HS-5 (cell line): ENCODE measurements around the gene EDA.

ENCODE experiments used
- DNase-seq: peaks from one replicate; pipeline ENCODE4 v3.0.0-alpha.2; 2012; ENCODE audit warnings: low read depth

EDA gene

DNA sequence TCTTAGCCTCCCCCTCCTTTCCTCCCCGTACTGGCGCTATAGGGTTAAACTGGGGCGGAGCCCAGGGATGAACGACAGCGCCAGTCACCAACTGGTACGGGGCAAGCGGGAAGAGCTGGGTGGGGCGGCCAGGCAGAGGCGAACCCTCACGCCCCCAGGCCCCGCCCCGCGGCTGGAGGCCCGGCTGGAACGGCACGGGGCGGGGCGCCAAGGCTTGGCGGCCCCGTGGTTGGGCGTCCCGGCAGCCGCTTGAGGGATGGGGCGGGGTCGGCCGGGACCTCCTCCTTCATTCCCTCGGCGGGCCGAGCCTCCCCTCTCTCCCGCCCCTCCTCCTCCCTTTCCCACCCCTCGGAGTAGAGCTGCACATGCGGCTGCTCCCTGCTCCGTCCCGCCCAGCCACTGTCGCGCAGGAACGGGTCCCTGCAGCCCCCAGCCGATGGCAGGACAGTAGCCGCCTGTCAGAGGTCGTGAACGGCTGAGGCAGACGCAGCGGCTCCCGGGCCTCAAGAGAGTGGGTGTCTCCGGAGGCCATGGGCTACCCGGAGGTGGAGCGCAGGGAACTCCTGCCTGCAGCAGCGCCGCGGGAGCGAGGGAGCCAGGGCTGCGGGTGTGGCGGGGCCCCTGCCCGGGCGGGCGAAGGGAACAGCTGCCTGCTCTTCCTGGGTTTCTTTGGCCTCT is at the start of gene EDA:
Gene EDA (plus strand): TSS at position 335 of the 678 bp plus-strand sequence.
- peak; percentile 10 for DNase-seq

DNA sequence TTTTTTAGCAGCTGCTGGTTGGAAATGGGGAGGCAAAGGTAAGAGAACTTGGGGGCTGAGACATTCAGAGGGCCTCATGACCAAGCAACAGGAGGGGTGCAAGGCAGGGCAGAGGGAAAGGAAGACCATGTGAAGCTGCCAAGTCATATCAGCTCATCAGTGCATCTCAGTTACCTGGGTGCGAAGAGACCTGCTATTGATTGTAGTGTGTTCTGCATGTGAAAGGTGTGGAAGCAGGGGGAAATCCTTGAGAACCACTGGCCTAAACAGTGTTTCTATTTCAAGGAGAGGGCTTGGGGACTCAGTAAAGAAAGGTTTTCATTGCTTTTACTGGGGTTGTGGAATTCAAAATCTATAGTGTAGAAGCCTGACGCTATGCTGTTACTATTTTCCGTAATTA is 47.1 kb upstream of the EDA start:
- no peak for DNase-seq

DNA sequence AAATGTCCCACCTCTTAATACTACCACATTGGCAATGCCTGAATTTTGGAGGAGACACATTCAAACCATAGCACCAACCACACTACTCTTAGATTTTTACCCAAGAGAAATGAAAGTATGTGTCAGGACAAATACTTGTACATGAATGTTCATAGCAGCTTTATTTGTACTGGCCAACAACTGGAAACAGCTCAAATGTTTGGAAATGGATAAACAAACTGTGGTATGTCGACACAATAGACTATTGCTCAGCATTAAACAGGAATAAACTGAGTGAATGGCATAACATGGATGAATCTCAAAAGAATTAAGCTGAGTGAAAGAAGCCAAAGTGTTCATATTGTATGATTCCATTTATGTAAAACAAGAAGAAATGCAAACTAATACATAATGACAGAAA is 18.5 kb upstream of the EDA start:
- no peak for DNase-seq

DNA sequence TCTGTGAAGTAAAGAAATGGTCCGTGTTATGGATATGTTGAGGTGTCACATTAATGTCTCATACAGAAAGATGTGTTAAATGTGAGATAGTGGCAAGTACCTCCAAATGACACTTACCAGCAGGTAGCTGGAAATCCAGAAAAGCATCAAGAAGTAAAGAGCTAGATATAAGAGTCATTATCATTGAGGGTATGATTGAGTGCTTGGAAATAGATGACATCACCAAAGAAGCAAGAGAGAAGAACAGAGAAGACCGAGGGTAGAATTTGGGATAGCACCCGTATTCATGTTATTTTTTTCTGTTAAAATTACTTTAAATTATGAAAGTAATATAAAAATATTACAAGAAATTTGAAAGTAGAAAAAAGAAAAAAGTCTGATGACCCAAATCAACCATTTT is 15.7 kb upstream of the EDA start:
- no peak for DNase-seq

DNA sequence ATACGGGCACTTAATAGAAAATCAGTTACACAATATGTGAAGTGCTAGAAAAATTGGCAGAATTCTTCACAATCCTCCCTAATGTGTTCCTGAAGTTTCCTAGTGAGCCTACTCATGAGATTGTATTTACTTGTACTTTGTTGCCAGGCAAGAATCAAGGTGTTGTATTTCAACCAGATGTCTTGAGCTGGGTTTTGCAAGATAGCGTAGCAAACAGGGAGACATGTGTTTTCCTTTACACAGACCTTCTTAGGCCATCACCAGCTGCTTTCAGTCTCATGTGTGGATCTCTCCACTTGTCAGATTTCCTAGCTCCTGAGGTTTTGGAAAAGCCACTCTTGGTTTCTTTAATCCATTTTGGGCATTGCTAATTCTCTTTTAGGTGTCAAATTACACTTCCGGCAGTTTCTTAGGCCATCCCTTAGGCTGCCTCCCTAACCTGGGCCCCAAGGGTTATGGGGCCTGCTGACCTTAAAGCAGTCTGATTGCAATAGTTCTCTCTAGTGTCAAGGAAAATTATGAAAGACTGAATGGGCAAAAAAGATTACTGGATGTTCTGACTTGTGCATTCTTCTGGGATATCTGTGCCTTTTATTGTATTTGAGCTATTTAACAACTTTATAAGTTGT is 12.2 kb upstream of the EDA start:
- DNase-seq, result no peak

DNA sequence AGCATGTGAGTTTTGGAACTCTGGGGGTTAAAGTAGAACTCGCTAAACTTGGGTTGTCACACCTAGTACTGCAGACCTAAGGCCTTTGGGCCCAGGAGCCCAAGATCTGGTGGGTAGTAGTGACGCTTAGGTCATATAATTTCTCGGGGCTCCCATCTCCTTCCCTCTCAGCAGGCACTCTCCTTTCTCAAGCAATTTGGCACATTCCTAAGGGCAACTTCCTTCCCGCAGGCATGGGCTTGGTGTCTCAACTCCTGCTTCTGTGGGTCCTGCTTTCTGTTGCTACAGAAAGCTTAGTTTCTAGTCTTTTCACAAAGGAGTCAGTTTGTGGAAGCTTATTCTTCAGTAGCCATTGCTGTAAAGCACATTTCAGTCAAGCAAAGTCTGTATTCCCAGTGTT is 10.4 kb upstream of the EDA start:
- DNase-seq, result no peak

DNA sequence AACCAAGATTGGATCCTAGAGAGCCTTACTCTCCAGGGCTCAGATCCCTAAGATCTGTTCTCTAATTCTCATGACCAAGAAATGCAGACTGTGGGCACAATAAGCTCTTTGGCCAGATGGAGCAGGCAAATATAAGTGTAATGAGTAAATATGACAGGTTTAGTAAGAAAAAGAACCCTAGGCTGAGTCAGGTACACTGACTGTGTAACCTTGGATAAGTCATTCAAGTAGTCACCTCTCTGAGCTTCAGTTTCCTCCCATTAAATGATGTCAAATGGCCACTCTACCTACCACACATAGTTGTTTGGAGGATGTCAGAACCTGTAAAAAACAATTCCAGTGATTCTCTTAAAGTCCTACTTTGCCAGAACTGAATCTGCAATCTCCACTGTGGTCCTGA is 8.3 kb upstream of the EDA start:
- DNase-seq, result no peak

DNA sequence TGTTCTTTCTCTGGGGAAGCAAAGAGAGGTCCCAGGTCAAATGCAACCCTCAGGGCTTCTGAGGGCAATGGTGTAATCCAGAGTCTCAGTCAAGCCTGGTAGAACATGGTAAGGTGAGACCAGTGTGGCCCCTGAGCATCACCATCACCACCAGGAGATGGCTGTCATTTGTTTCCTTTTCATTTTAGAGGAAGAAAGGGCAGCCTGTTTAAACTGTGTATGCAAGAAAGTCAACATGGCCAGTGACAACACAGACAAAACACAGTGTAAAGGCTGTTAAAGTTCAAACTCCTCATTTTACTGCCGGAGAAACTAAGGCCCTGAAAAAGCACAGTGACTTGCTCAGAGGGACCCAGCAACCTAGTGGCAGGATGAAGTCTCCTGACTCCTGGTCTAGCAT is 2.0 kb upstream of the EDA start:
- no peak for DNase-seq

DNA sequence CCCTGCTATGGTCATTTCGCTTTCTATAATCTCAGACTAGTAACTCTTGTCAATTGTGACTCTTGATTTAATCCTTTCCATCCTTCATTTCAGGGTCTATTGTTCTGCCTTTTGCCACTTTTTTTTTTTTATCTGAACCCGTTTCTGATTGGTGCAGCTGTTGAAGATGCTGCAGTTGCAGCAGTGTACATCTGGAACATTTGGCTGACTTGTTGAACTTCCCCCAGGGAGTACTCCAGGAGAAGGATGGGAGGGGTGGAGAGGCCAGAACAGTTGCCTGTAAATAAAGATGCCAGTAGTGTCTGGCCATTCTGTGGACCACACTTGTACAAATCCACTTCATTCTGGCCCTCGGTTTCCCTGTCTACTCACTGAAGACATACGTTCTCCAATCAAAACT is 1.0 kb upstream of the EDA start:
- no peak for DNase-seq

DNA sequence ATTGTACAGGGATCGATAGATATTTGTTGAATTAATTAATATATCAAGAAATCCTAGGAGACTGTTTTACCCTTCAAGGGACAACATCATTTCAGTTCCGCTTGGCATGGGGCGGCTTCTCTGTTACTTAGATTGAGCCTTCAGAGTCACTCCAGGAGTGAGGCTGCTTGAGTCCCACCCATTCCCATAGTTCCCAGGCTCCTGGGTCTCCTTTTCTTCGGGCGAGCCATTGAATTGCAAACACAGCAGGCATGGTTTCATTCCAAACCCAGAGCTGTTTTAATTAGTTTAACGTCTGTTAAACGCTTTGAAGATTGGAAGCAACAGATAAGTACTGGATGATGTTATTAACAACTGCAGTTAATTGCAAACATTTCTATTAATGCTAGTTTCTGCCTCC is 571 bp upstream of the EDA start:
- DNase-seq, result no peak

DNA sequence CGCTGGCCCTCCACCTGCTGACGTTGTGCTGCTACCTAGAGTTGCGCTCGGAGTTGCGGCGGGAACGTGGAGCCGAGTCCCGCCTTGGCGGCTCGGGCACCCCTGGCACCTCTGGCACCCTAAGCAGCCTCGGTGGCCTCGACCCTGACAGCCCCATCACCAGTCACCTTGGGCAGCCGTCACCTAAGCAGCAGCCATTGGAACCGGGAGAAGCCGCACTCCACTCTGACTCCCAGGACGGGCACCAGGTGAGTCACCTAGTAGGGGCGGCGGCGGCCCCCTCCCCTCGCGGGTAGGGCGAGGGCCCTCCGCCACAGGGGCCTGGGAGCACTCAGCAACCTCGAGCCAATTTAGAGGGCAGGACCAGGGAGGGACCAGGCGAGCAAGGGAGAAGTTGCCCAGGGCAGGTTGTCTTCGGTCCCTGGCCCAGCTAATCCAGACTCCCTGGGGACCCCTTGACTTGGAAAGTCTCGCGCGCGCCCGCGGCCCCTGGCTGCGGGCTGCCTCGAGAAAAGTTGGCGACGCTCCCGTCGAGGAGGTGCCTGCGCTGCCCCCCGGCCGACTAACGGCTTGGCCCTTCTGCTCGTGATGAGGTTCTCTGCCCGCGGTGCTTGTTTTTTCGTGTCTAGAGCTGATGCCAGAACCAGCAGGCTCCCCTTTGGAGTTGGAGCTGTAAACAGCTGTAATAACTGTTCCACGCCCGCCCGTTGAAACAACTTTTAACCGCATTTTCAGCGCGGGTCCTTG is 717 bp downstream of the EDA start:
- no peak for DNase-seq

DNA sequence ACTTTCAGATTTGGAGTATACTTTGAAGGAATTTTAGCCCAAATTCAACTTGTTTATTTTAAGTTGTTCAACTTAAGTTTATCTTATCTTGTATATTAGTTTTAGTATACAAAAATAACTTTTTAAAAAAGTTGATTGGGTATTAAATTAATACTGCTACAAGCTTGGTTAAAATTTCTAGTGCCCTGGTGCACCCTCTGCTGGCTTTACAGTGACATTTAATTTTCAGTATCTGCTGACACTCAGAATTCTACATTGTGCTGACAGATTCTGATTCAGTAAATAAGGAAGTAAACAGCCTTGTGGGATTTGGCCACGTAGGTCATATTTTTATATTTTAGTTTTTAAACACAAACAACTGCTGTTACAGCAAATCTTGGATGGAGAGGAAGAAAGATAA is 2.9 kb downstream of the EDA start:
- no peak for DNase-seq

DNA sequence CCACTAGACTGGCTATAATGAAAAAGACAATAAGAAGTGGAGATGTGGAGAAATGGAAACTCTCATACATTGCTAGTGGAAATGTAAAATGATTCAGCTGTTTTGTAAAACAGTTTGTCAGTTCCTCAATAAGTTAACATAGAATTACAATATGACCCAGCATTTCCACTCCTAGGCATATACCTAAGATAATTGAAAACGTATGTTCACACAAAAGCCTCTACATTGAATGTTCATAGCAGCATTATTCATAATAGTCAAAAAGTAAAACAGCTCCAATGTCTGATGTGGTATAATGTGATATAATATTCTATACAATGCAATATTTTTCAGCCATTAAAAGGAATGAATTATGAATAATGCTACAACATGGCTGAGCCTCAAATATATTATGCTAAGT is 10.2 kb downstream of the EDA start:
- DNase-seq, result no peak

DNA sequence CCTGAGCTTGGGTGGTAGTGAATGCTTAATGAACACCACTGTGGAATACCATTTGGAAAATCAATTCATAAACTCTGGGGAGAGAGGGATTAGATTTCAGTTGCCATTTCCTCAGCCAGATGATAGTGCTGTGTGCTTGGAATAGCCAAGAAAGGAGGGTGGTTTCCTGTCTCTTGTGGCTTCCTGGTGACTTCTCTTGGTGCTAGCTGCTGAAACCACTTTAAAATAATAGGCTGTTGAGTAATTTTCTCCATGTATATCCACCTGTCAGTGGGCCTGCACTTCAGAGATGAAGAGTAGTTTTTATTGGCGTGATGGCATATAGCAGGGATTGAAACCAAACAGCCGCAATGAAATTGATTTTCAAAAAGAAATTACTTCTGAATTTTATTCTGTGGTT is 11.8 kb downstream of the EDA start:
- DNase-seq, result no peak

DNA sequence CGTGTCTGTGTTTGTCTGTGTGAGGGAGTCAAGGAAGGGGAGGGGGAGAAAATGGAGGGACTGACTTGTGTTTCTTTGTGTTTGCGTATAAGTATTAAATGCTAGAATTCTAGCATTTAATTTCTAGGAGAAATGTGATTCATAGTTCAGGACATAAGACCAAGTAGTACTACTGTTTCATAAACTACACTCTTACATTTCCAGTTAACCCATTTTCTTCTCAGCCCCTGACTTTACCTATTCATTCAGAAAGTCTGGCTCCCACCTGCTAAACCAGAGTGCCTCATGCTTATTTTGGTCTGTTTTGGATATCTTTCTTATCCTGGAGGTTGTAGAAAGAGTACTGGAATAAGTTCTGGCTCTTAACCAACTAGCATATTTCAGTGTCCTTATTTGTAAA is 14.2 kb downstream of the EDA start:
- DNase-seq, result no peak

DNA sequence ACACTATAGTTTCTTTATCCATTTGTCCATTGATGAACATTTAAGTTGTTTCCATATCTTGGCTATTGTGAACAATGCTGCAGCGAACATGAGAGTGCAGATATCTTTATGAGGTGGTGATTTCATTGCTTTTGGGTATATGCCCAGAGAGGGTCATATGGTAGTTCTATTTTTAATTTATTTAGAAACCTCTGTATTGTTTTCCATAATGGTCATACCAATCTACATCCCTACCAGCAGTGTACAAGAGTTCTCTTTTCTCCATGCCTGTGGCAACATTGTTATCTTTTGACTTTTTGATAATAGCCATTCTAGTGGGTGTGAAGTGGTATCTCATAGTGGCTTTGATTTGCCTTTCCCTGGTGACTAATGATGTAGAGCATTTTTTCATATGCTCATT is 48.8 kb downstream of the EDA start:
- DNase-seq, result no peak

DNA sequence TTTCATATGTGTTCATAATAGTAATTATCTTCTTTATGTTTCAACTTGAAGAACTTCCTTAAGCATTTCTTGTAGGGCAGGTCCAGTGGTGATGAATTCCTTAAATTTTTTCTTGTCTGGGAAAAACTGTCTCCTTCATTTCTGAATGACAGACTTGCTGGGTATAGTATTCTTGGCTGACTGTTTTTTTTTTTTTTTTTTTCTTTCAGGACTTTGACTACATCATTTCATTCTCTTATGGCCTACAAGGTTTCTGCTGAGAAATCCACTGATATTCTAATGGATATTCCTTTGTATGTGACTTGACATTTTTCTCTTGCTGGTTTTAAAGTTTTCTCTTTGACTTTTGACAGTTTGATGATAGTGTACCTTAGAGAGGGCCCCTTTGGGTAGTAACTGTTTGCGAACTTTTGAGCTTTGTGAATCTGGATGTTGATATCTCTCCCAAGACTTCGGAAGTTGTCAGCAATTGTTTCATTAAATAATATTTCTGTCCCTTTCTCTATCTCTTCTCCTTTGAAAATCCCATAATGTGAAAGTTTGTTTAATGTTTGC is 54.2 kb downstream of the EDA start:
- no peak for DNase-seq

DNA sequence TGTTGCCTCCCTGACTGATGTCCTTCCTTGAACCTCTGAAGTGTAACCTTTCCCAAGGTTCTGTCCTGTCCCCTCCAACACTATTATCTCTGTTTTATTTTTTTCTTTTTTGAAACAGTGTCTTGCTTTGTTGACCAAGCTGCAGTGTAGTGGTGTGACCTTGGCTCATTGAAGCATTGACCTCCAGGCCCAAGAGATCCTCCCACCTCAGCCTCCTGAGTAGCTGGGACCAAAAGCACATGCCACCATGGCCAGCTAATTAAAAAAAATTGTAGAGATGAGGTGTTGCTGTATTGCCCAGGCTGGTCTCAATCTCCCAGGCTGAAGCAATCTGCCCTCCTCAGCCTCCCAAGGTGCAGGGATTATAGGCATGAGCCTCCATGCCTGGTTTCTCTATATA is 59.0 kb downstream of the EDA start:
- DNase-seq, result no peak

DNA sequence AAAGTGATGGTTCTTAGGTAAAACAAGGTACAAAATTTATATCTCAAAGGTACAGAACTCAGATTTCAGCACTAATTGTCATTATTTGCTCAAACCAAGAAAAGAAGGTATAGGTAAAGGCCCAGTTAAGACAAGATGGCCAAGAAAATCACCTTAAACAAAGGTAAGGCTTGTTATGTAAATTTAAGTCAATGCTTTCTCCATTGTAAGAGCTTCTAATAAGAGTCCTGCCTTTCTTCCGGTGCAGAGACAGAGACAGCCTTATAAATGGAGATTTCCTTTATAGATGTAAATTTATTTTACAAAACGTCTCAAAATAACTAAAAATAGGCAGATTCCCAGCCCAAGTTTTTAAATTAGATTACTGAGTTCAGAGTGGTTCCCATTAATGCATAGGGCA is 89.9 kb downstream of the EDA start:
- no peak for DNase-seq

DNA sequence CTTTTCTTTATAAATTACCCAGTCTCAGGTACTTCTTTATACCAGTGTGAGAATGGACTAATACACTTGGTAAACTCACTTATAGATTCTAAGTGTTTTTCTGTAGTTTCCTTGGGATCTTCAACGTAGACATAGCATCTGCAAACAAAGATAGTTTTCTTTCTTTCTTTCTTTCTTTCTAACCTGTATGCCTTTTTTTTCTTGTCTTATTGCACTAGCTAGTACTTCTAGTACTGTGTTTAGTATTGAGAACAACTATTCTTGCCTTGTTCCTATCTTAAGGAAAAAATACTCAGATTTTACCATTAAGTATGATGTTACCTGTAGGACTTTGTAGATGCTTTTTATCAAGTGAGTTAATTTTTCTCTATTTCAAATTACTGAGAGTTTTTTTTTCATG is 102.2 kb downstream of the EDA start:
- DNase-seq, result no peak

DNA sequence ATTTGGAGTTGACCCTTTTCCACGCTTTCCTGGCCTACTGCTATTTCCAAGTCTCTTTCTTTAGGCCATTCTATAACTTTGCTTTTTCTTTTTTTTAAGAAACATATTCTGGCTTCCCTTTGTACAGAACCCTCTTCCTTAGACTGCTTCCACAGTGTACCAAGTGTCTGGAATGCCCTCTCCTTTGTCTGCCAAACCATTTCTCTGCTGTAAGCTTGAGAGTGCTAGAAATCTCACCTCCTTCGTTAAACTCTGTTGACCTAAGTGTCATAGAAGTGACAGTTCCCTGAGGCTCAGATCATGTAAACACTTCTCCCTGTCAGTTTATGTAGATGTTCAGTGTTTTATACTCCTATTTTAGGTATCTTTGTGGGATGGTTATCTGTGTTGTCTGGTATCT is 108.4 kb downstream of the EDA start:
- no peak for DNase-seq

DNA sequence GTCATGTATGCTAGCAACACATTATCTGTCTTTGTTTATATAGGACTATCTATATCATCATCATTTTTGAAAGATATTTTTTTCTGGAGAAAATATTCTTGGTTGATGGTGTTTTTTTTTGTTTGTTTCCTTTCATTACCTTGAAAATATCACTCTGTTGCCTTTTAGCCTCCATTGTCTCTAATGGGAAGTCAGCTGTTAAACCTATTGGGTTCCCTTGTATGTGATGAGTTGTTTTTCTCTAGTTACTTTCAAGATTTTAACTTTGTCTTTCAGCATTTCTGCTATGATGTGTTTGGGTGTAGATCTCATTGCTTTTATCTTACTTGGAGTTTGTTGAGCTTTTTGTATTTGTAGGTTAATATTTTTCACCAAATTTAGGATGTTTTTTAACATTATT is 124.4 kb downstream of the EDA start:
- DNase-seq, result no peak

DNA sequence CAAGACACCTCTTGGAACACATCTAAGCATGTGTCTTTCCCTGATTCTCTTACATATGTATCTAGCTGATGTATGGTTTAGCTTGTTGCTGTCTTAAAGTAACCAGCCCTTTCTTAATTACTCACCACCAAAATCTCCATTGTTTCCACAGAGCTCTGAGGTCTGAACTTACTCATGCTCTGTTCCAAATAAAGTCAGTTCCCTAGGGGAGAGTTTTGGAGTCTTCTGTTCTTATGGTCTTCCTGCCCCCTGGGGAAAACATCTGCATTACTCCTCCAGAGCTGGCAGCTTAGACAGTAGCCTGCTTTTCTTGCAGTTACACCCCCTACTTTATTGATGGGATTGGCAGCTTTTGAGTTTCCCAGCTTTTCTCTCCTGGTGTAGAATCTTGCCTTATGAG is 125.8 kb downstream of the EDA start:
- no peak for DNase-seq
